G401.6 (cell line): ENCODE data around the gene RAPGEF4.

ENCODE experiments used
- FAIRE-seq: peaks from 2 replicates; lab custom pipeline; 2012; peaks lifted over from hg19 to GRCh38; lab: Jason Lieb, UNC

RAPGEF4 gene

DNA sequence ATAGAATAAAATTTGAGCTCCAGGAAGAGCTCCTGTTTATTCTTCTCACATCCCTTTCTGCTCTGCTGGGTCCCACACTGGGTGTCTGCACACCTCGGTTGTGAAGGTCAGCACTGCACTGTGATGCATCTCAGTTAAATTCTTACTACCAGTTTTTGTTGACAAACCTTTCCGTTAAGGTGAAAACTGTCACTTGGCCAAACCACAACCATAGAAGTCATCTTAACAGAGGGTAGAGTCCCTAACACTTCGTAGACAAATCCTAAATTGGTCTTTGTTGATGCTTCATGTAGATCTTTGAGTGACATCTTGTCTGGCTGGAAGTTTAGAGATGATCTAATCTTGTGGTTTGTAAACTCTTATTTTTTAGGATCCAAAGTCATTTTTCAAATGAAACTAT is 172.6 kb downstream of the RAPGEF4 start:
- FAIRE-seq: no peak

DNA sequence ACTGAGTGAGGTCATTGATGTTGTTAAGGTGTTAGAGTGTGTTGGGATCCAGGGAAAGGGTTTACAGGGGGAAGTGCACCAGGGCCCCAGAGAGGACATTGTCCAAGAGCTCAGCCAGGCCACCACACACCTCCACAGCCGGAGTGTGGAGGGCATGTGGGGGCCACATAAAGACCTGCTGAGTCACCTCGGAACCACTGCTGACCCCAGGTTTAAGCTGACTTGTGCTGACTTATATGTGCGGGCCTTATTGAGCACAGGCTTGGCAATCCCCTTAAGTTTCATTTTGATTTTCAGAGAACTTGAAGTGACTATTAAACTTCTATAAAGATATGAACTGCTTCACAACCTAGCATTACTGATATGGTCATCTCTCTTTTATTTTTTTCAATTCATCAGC is 173.8 kb downstream of the RAPGEF4 start:
- FAIRE-seq: no peak

GRCh38 chr2:172912266-172912665 is 176.6 kb downstream of the RAPGEF4 start:
- FAIRE-seq: no peak

- FAIRE-seq: no peak
Observed at GRCh38 chr2:172914341-172915008, 178.8 kb downstream of the RAPGEF4 start.

DNA sequence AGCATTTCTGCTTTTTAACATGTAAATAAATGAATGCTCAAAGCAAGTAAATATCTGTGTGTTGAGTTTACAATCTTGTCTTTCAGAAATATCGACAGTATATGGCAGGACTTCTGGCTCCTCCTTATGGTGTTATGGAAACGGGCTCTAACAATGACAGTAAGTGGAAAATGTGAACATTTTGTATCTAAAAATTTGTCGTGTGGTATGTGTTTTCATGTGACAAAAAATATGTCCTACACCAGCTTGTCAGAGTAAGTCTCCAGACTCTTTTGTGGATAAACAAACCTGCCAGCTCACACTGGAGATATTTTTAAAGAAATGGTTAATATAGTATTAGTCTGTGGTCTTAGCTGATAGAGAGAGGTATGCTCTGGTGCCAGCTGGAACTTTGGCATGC is 182.1 kb downstream of the RAPGEF4 start:
- no peak for FAIRE-seq

GRCh38 chr2:172919732-172920131 is 184.1 kb downstream of the RAPGEF4 start:
- FAIRE-seq: no peak

GRCh38 chr2:172921532-172922236 is 186.0 kb downstream of the RAPGEF4 start:
- no peak for FAIRE-seq

GRCh38 chr2:172922306-172922705 is 186.7 kb downstream of the RAPGEF4 start:
- FAIRE-seq: no peak

- FAIRE-seq: no peak
Observed at GRCh38 chr2:172922815-172923214, 187.2 kb downstream of the RAPGEF4 start.

- FAIRE-seq: no peak
Observed at GRCh38 chr2:172924097-172924660, 188.5 kb downstream of the RAPGEF4 start.

DNA sequence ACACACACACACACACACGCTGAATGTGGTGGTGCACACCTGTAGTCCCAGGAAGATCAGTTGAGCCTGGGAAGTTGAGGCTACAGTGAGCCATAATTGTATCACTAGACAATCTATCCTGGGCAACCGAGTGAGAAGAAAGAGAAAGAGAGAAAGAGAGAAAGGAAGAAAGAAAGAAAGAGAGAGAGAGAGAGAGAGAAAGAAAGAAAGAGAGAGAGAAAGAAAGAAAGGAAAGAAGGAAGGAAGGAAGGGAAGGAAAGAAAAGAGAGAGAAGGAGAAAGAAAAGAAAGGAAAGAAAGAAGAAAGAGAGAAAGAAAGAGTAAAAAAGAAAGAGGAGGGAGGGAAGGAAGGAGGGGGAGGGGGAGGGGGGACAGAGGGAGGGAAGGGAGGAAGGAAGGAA is 190.0 kb downstream of the RAPGEF4 start:
- FAIRE-seq: no peak

- no peak for FAIRE-seq
Observed at GRCh38 chr2:172926785-172927640, 191.4 kb downstream of the RAPGEF4 start.

GRCh38 chr2:172927641-172928357 is 192.2 kb downstream of the RAPGEF4 start:
- no peak for FAIRE-seq

GRCh38 chr2:172928756-172929155 is 193.1 kb downstream of the RAPGEF4 start:
- FAIRE-seq: no peak

- FAIRE-seq: no peak
Observed at GRCh38 chr2:172929644-172930043, 194.0 kb downstream of the RAPGEF4 start.

GRCh38 chr2:172930871-172931255 is 195.2 kb downstream of the RAPGEF4 start:
- no peak for FAIRE-seq

GRCh38 chr2:172931256-172931894 is 195.7 kb downstream of the RAPGEF4 start:
- FAIRE-seq: no peak

- FAIRE-seq: no peak
Observed at GRCh38 chr2:172931918-172932520, 196.4 kb downstream of the RAPGEF4 start.

DNA sequence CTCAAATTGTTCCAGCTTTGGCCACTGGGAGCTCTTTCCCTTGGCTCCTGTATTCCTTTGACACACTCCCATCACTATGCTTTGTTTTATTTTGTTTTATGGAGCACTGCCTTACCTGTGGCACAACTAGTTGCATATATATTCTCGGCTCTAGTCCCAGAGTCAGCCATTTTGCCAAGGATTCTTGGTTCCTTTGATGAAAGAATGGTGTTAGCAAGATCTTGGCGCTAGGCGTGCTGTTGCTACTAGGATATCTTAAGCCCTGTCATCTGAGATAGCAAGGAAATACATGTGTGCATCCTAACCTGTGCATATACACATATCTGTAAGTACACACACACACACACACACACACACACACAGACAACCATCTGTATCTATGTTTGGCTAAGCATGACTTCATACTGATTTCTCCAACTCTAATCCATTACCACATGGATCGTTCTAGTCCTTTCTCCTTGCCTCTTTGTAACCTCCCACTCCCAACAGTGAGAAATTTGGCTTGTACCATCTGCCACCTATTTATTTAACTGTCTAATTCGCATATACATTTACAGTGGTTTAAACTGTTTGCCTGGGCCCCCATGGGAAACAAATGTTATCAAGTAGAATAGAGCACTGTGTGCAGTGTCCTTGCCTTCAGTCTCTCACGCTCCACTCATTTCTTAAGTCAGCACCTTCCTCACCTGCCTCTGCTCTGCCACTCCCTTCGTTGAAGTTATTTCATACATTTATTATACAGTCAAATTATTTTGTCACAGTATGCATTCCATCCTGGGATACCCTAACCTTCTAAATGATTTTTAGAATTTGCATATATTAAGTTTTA is 202.5 kb downstream of the RAPGEF4 start:
- no peak for FAIRE-seq

DNA sequence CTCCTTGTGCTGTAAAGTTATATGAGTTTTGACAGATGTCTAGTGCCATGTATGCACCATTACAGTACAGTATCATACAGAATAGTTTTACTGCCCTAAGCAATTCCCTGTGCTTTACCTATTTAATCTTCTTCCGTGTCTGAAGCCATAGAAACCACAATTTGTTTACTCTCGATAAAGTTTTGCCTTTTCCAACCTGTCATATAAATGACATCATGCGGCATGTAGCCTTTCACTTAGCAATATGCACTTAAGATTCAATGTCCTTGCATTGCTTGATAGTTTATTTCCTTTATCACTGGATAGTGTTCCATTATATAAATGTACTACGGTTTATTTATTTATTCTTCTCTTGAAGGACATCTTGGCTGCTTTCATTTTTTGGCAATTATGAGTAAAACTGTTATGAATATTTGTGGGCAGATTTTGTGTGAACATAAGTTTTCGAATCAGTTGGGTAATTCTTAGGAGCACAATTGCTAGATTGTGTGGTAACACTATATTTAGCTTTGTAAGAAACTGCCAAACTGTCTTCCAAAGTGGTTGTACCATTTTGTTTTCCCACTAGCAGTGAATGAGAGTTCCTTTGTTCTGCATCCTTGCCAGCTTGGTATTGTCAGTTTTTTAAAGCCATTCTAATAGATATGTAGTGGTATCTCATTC is 203.2 kb downstream of the RAPGEF4 start:
- FAIRE-seq: no peak
